ENCODE results near the gene TREH.

Gene TREH

GRCh38 chr11:118659314-118659952 is 20.0 kb downstream of the TREH start:
- Histone ChIP-seq H3K4me2 (ENCODE audit: low read depth, low read length) (peak overlapping the region; percentile 25; the same call in 1 of the 2 replicates), H3K36me3 (replicated peaks; ENCODE audit: insufficient read depth, low read length) (no peaks in the 10 kb centered on the region), H3K27ac (ENCODE audit: low read length) (no peak overlapping the region), H2AFZ (ENCODE audit: low read length) (peak overlapping the region; percentile 29), H3K9ac (ENCODE audit: low read length) (no peak overlapping the region), H3F3A (ENCODE audit: insufficient read depth, low read length) (no peaks in the 10 kb centered on the region), H3K9me2 (replicated peaks; ENCODE audit: insufficient read depth, low read length) (no peaks in the 10 kb centered on the region), H3K4me3 (ENCODE audit: low read length) (no peak overlapping the region), H3K4me1 (ENCODE audit: low read length) (no peaks in the 10 kb centered on the region), H4K20me1 (ENCODE audit: insufficient read depth, low read length) (no peaks in the 10 kb centered on the region), H3K27me3 (replicated peaks; ENCODE audit: insufficient read depth, low read length) (no peaks in the 10 kb centered on the region), H3K79me2 (ENCODE audit: low read length) (no peaks in the 10 kb centered on the region), H3K9me3 (replicated peaks; ENCODE audit: insufficient read depth, low read length) (no peaks in the 10 kb centered on the region)
- peak; percentile 84 for DNase-seq
- TF ChIP-seq CTCF (IDR thresholded peaks at IDR 0.05; ENCODE audit: low read length) = peak; percentile 98
- no peak for TF ChIP-seq EZH2phosphoT487 (IDR thresholded peaks at IDR 0.05; ENCODE audit: low read length)

- TF ChIP-seq CTCF (IDR thresholded peaks at IDR 0.05; ENCODE audit: low read length) = no peak
- no peak for TF ChIP-seq EZH2phosphoT487 (IDR thresholded peaks at IDR 0.05; ENCODE audit: low read length)
- TF ChIP-seq EZH2 (optimal IDR thresholded peaks at IDR 0.05; ENCODE audit: low read depth, low read length) = no peak
Observed at GRCh38 chr11:118658429-118659313, 20.8 kb downstream of the TREH start.

GRCh38 chr11:118657709-118658428 is 21.6 kb downstream of the TREH start:
- TF ChIP-seq CTCF (IDR thresholded peaks at IDR 0.05; ENCODE audit: low read length) = no peak
- TF ChIP-seq EZH2 (optimal IDR thresholded peaks at IDR 0.05; ENCODE audit: low read depth, low read length) = no peak
- no peak for TF ChIP-seq EZH2phosphoT487 (IDR thresholded peaks at IDR 0.05; ENCODE audit: low read length)
- no peak overlapping the region for H2AFZ ChIP-seq (ENCODE audit: low read length)
- H3K4me2 ChIP-seq (ENCODE audit: low read depth, low read length) = no peak overlapping the region

More at GRCh38 chr11:118658429-118659313, 20.8 kb downstream of the TREH start:
- Histone ChIP-seq H3K36me3 (replicated peaks; ENCODE audit: insufficient read depth, low read length) (no peaks in the 10 kb centered on the region), H3K27ac (ENCODE audit: low read length) (no peak overlapping the region), H3K4me3 (ENCODE audit: low read length) (no peak overlapping the region), H4K20me1 (ENCODE audit: insufficient read depth, low read length) (no peaks in the 10 kb centered on the region), H3K27me3 (replicated peaks; ENCODE audit: insufficient read depth, low read length) (no peaks in the 10 kb centered on the region), H3K79me2 (ENCODE audit: low read length) (no peaks in the 10 kb centered on the region), H2AFZ (ENCODE audit: low read length) (peak overlapping the region; percentile 29; the same call in 1 of the 2 replicates), H3K4me2 (ENCODE audit: low read depth, low read length) (peak overlapping the region; percentile 25; the same call in 1 of the 2 replicates), H3F3A (ENCODE audit: insufficient read depth, low read length) (no peaks in the 10 kb centered on the region), H3K4me1 (ENCODE audit: low read length) (no peaks in the 10 kb centered on the region), H3K9me2 (replicated peaks; ENCODE audit: insufficient read depth, low read length) (no peaks in the 10 kb centered on the region), H3K9me3 (replicated peaks; ENCODE audit: insufficient read depth, low read length) (no peaks in the 10 kb centered on the region), H3K9ac (ENCODE audit: low read length) (no peak overlapping the region)
- no peak for DNase-seq

More at GRCh38 chr11:118657709-118658428, 21.6 kb downstream of the TREH start:
- Histone ChIP-seq H3F3A (ENCODE audit: insufficient read depth, low read length) (no peaks in the 10 kb centered on the region), H3K27ac (ENCODE audit: low read length) (no peak overlapping the region), H3K9ac (ENCODE audit: low read length) (no peak overlapping the region), H3K4me3 (ENCODE audit: low read length) (no peak overlapping the region), H3K79me2 (ENCODE audit: low read length) (no peaks in the 10 kb centered on the region), H3K9me2 (replicated peaks; ENCODE audit: insufficient read depth, low read length) (no peaks in the 10 kb centered on the region), H3K4me1 (ENCODE audit: low read length) (peaks cover 3% of the 10 kb centered on the region), H3K27me3 (replicated peaks; ENCODE audit: insufficient read depth, low read length) (no peaks in the 10 kb centered on the region), H4K20me1 (ENCODE audit: insufficient read depth, low read length) (no peaks in the 10 kb centered on the region), H3K9me3 (replicated peaks; ENCODE audit: insufficient read depth, low read length) (no peaks in the 10 kb centered on the region), H3K36me3 (replicated peaks; ENCODE audit: insufficient read depth, low read length) (no peaks in the 10 kb centered on the region)
- DNase-seq = no peak
